Activated CD8-positive, alpha-beta memory T cell treated with anti-CD3 and anti-CD28 coated beads, Interleukin-2, amount 50 U/mL, for 24 hours (primary cell): ENCODE measurements around the gene TRAK1.

Source experiments
- DNase-seq: peaks from one replicate; pipeline ENCODE4 v3.0.0-alpha.2; 2020; ENCODE audit errors: extremely low read depth

TRAK1 gene

DNA sequence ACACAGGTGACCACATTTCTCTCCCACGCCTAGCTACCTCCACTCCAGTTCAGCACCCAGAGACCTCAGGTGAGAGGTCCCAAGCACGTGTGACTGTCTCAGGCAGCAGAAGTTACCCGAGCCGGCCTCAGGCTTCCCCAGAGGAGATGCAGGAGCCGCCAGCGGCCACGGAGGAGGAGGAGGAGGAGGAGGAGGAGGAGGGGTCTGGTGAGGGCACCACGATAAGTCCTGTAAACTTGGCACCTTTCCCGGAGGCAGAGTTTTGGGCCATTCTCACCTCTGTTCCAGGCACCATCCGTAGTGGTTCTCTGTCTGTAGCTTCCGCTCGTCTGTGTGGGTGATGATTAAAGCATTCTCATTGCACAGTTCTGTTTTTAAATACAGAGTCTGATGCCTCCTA lies 118.8 kb downstream of the TRAK1 start:
- no peak for DNase-seq

DNA sequence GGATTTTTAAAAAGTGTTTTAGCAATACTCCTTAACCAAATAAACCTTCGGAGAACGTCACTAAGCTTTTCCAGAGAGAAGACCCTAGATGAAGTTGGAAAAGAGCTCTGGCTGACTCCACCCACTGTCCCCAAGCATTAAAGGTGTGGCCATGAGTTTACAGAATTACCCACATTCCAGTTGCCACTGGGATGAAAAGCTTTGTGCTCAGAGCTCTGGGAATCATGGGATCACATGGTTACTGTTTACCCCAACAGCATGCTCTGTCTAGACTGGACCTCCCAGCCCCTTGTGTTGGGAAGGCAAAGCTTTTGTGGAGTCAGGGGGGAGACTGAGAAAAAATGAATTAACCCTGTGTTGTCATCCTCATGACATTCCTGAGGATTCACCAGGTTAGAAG lies 119.6 kb downstream of the TRAK1 start:
- DNase-seq, result no peak

DNA sequence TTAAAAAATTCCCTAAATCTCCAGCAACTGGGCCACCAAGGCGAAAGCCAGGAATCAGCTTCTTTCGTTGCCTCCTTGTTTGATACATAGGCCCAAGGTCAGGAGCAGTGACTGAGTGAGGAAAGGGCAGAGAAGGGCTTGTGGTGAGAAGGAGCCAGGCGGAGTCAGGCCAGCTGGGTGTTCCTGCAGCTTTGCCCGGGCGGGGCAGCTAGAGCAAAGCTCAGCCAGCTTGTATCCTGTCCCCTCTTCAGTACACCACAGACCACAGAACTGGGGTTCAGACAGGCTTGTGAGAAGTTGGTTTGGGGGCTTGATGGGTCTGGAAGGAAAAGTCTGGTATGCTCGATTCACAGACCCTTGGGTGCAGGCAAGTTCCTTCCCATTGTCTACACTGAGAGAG lies 122.3 kb downstream of the TRAK1 start:
- no peak for DNase-seq

DNA sequence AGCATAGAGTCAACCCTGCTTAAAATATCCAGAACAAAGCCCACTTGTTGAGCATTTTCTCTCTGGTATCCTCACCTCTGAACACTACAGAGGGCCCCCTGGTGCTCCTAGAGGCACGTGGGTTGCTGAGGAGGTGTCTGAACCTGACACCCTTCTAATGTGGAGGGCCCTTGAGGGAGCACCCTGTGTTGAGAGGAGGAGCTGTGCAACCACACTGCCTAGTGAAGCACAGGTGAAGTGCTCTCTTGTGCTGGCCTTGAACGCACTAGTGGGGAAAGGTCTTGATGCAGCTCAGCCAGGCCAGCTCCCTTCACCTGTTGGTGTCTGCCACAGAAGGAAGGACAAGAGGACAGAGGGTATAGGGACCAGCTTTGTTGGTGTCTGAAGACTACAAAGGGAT lies 122.9 kb downstream of the TRAK1 start:
- no peak for DNase-seq

DNA sequence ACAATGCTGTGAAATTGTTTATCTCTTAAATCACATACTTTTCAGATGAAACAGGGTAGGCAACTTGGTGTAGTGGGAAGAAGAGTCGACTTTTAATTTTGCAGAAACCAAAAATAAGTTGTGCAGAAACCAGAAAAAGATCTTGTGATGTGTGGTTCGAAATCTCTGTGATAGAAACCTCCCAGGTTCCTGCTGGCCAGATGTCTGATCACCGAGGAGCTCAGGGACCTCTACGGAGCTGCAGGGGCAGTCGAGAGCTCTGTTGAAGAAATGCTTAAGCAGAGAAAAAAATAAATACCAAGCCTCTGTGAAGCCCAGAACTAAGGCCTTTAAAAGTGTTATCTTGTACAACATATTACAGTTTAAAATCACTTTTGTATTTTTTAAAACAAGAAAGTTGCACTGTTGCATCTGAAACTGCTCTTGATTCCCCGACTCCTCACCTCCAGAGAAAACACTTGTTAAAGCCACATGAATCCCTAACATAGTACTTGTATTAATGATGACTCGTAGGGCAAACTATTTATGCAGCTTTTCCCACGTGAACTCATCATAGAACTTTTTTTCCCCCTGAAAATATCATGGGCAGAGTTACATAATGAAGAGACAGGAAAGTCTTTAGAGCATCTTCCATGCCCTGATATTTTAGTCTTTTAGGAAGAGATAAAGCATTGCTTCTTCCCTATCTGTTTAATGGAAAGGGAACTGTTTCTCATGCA lies 123.6 kb downstream of the TRAK1 start:
- DNase-seq, result no peak

DNA sequence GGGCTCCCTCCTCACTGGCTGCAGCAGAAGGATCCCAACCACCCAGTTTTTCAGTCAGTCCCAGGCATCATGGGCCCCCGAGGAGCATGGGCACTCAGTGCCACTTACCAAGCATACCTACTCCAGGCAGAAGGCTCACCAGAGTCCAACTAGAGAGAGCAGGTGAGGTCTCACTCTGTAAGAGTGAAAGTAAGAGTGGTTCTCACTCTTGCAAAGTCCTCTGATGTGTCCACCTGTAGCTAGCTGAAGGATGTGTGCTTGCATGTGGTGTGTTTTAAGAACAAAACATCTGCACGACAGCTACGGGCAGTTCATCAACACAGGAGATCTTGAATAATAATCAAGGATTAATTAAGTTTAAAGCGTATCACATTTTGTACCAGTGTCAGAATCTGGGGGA lies 125.1 kb downstream of the TRAK1 start:
- DNase-seq, result no peak

DNA sequence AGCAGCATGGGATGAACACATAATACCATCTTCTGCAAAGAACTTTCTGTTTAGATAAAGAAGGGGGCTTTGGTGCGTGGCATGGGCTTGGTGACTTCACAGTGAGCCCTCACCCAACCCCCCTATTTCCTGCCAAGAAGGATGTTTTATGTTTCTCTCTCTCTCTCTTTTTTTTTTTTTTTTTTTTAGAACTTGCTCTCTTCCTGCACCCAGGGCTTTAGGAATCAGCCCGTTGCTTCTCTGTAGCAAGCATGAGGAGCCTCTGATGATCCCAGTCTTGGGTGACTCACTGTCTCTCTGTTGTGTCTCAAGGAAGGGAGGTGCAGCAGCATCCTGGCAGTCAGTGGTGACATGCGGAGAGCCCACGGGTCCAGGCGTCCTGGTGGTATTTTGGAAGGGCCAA lies 125.8 kb downstream of the TRAK1 start:
- no peak for DNase-seq

DNA sequence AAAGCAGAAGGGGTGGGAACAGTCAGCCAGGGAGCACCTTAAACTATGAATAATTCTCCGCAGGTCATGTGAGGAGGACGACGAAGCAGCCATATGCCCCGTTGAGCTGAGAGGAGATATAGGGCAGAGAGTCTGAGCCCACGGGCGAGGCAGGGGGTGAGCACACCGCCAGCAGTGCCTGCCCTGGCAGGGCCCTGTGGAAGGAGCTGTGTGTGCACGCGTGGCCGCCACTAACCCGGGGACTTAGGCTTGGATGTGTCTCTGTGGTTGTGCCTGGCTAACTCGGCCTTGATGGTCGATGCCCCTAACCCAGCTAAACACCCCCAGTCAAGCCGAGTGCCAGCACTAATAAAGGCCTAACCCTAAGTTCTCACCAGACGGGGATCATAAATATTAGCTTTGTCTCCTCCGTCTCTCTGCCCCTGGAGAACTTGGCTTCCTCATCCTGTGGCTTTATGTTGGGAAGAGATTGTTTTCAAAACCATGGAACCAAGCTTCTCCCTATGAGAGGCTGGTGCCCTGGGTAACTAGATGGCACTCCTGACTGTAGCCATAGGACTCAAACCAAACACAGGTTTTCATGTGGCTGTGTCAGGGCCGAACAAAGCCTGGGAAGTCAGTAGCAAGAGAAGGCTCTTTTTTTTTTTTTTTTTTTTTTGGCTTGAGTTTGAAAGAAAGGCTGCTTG lies 129.4 kb downstream of the TRAK1 start:
- DNase-seq, result no peak

DNA sequence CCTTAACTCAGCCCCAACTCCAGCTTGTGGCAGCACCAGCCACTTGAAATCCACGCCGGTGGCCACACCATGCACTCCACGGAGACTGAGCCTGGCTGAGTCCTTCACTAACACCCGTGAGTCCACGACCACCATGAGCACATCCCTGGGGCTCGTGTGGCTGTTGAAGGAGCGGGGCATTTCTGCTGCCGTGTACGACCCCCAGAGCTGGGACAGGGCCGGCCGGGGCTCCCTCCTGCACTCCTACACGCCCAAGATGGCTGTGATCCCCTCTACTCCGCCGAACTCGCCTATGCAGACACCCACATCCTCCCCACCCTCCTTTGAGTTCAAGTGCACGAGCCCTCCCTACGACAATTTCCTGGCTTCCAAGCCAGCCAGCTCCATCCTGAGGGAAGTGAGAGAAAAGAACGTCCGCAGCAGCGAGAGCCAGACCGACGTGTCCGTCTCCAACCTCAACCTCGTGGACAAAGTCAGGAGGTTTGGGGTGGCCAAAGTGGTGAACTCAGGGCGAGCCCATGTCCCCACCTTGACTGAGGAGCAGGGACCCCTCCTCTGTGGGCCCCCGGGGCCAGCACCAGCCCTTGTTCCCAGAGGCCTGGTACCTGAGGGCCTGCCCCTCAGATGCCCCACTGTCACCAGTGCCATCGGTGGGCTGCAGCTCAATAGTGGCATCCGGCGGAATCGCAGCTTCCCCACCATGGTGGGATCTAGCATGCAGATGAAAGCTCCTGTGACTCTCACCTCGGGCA lies 132.0 kb downstream of the TRAK1 start:
- no peak for DNase-seq

DNA sequence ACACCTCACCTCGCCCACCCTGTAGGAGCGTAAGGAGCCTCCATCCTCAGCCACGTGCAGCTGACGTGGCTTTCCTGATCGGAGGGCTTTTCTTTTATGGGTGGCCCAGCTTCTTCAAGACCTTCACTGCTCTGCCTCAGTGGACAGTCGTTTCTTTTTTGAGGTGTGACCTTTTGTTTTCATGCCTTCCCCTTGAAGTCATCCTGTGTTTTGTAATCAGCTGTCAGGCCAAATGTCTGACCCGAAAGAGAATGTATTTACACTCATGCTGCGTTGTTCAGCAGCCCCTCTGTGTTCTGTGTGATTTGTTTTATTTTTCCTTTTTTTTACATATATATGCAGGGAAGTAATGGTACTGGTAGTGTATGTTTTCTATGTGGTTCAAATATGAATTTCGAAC lies 133.0 kb downstream of the TRAK1 start:
- no peak for DNase-seq

DNA sequence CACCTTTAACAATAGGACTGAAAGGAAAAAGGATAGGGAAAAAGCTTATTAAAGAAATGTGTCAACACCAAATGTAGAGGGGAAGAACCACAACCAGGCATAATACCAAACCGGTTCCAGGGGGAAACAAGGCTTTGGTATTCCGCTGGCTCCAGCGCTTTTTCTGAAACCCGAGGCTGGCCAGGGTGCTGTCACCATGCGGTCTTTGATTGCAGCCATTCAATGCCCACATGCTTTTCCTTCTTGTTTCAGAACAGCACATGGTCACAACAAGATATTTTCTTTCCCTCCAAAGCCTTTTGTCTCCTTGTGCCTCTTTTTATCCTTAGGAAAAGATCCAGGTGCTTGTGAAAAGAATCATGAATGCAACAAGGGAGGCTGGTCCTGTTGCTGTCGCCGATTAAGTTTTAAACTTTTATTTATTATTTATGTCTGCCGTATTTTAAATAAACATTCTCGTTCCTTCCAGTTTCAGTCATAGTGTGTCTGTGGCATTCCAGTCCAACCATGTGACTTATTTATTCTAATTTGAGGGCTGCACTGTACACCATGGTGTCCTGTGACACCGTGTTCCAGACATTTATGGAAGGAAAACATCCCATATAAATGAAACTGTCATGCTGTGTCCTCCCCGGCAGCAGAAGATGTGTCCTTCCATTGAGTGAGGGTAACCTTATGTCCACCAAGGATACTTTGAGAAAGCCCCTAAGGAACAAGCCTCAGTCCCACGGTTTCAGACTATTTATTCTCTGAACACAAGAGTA lies 133.7 kb downstream of the TRAK1 start:
- no peak for DNase-seq

DNA sequence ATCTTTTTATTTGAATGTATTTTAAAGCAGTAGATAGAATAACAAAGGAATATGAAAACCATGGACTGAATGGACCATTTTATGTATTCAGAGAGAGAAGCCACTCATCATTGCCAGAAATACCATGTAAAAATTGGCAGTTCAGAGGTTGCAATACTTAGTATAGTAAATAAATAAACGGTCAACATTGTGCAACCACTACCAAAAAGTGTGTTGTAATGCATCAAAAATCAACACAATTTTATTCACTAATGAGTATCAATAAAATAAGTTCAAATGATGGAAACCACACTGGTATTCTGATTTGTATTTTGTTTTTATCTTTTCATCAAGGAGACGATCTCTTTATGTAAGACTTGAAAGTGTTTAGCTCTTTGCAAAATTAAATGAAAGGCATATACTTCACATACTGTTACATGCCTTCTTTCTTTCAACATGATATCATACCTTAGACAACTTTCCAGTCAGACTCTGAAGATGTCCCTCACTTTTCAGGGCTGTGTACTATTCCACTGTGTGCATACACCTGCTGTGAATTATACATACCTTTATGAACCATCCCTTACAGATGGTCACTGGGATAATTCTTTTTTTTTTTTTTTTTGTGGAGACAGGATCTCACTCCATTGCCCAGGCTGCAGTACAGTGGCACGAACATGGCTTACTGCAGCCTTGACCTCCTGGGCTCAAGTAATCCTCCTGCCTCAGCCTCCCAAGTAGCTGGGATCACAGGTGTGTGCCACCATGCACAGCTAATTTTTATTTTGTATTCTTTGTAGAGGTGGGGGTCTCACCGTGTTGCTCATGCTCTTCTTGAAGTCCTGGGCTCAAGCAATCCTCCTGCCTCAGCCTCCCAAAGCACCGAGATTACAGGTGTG lies 134.6 kb downstream of the TRAK1 start:
- DNase-seq, result no peak

DNA sequence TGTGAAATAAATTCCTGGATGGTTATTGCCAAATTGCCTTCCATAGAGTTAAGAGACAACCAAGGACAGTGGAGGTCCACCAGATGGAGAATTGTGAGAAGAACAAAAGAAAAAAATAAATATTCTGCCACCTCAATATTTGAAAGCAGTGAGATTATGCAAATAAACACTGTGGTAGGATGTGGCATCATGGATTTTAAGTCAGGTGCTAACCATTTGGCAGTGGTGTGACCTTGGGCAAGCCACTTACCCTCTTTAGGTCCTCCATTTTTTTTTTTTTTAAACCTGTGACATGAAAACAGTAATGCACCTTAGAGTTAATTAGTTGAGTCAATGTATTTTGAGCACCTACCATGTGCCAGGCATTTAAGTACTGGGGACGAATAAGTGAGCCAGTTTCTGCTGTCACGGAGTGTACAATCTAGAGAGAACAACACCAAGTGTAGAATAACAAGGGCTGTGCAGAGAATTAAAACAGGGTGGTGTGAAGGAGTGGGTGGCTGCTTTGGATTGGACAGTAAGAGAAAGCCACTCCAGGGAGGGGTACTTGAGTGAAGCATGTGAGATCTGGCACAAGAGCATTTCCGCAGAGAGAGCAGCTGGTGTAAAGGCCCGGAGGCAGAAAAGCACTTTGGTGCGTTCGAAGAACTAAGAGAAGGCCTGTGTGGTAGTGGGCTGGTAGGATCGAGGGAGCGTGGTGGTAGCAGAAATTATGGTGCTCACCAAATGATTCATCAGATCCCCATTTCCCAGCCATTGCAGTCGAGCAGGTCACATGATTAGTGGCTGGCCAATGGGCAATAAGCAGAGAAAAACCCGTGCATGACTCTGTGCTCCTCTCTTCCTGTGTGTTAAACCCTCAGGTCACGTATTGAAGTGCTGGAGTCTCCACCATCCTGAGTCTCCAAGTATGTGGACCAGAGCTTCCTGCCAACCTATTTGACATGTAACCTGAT lies 135.6 kb downstream of the TRAK1 start:
- no peak for DNase-seq

DNA sequence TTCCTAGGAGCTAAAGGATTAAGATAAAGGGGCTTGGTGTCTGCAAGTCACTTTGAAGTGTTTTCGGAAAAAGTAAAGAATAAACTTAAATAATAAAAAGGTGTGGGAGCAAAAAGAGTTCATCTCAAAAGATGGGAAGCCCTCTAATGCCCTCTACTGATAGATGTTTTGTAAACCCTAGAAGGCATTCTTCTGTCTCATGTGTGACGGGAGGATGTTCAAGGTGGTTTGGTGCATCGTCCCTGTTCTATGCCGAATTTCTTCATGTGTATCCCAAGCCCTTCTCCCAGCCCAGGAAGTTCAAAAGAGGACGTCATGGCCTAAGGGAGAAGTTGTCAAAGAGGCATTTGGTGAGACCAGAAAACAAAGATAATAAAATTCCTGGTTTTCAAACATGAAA lies 137.6 kb downstream of the TRAK1 start:
- DNase-seq, result no peak

DNA sequence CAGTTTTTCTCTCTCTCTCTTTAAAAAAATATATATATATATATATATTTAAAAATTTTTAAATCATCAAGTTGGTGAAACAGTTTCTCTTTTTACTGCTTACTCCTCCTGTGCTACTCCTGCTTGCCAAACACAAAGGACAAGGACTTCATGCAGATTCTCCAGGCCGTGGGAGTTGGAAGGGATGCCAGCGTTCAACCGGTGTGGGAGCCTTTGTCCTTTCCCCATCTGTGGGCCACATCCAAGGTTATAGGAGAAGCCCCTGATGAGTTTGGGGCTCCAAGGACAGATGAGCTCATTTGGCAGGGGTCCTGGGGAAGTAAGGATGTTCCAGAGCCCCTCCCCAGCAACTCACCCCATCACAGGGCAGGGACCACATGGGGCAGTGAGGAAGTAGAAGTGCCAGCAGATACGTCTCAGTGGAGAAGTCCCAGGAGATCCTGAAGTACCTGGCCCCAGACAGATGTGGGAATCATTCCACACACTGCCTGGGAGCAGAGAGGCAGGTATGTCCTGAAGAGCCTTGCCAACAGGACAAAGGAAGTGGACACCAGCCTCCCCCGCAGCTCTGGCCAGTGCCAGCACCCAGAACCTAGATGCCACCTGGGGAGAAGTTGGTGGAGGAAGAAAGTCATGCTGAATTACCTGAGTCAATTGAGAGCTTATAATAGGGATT lies 138.2 kb downstream of the TRAK1 start:
- no peak for DNase-seq

DNA sequence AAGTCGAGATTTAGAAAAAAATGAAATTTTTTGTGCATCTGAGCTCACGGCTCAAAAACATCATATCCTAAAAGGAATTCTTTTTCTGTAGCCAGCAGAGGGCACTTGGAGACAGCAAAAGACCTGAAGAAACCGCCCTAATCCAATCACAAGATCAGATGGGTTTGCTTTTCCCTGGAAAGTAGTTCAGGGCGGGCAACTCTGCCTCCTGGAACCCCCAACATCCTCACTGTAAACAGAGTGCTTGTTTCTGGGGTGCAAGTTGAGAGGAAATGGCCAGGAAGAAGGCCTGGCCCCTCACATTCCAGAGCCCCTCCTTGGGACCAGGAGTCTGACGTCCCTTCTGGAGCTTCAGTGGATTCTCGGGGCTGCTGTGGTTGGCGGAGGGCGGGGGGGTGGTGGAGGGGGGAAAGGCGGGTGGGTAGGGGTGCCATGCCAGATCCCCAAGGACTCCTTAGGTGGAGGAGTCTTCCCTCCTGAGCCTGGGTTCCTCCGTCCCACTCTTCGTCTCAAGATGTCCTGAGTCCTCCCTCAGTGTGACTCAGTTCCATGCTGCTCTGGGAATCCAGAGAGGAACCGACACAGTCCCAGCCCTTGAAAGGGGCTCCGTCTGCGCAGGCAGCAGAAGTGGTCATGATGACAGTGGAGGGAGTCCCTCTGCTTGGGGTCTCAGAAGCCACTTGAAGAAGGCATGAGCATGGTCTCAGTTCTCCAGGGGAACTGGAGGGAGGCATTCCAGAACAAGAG lies 139.0 kb downstream of the TRAK1 start:
- no peak for DNase-seq

DNA sequence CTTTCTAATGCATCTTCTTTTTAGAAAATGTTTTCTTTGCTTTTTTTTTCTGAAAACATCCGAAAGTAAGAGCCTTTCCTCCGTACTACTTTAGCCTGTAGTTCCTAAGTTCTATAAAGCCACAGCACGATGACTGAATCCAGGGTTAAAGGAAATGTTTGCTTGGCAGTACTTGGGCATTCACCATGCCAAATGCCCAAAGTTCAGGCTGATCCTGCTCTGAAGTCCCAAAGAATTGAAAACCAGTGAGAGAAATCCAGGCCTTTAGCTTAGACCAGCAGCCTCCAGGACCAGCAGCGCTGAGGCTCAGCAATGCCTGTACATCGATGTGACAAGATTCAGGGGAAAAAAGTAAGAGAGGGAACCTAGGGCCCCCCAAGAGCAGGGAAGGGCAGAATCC lies 139.7 kb downstream of the TRAK1 start:
- no peak for DNase-seq

DNA sequence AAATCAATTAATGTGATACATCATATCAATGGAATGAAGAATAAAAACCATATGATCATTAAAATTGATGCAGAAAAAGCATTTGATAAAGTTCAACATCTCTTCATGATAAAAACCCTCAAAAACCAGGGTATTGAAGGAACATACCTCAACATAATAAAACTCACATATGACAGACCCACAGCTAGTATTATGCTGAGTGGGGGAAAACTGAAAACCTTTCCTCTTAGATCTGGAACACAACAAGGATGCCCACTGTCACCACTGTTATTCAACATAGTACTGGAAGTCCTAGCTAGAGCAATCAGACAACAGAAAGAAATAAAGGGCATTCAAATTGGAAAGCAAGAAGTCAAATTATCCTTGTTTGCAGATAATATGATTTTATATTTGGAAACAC lies 144.4 kb downstream of the TRAK1 start:
- DNase-seq, result no peak

DNA sequence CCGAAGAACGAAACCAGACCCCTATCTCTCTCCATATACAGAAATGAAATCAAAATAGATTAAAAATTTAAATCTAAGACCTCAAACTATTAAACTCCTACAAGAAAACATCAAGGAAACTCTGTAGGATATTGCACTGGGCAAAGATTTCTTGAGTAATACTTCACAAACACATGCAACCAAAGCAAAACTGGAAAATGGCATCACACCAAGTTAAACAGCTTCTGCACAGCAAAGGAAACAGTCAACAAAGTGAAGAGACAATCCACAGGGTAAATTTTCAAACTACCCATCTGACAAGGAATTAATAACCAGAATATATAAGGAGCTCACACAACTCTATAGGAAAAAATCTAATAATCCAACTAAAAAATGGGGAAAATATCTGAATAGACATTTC lies 145.5 kb downstream of the TRAK1 start:
- no peak for DNase-seq
